DLD1 (cell line): ENCODE data around the gene TEAD2.
"Not testable (repeated sequence)": the region's sequence is repeated elsewhere in the genome, so short reads cannot be mapped to it uniquely, and the experiment has no call there.

Experiments used
- in situ Hi-C: cut with HindIII; loops from 2 replicates; pipeline ENCODE4 v1.10.0; 2017; ENCODE audit warnings: low sequenced_read_pairs

Gene TEAD2

GRCh38 chr19:49333811-49334288 is 28.4 kb downstream of the TEAD2 start:
- in situ Hi-C loops: no loop called here

GRCh38 chr19:49333418-49333805 is 28.8 kb downstream of the TEAD2 start:
- in situ Hi-C loops: no loop called here

DNA sequence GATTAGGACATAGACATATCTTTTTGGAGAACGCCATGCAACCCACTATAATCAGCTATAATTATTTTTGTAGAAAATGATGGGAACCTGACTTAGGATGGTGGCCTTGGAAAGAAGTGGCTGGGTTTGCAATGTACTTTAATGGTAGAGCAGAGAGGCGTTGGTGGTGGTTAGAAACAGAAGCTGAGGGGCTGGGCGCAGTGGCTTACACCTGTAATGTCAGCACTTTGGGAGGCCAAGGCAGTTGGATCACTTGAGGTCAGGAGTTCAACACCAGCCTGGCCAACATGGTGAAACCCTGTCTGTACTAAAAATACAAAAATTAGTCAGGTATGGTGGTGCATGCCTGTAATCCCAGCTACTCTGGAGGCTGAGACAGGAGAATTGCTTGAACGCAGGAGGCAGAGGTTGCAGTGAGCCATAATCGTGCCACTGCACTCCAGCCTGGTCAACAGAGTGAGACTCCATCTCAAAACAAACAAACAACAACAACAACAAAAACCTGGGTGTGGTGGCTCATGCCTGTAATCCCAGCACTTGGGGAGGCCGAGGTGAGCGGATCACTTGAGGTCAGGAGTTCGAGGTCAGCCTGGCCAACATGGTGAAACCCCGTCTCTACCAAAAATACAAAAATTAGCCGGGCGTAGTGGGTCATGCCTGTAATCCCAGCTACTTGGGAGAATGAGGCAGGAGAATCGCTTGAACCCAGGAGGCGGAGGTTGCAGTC is 29.4 kb downstream of the TEAD2 start:
- in situ Hi-C loops: not testable (repeated sequence)

GRCh38 chr19:49331616-49332055 is 30.6 kb downstream of the TEAD2 start:
- in situ Hi-C loops: no loop called here

DNA sequence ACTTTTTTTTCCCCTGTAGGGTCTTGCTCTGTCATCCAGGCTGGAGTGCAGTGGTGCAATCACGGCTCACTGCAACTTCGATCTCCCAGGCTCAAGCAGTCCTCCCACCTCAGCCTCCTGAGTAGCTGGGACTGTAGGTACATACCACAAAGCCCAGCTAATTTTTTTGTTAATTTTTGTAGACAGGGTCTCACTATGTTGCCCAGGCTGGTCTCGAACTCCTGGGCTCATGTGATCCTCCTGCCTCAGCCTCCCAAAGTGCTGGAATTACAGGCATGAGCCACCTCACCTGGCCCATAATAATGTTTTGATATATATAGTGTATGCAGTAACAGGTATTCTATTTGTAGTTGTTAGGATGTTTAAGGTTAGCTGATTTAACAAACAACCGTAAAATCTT is 31.0 kb downstream of the TEAD2 start:
- in situ Hi-C loops: not testable (repeated sequence)

DNA sequence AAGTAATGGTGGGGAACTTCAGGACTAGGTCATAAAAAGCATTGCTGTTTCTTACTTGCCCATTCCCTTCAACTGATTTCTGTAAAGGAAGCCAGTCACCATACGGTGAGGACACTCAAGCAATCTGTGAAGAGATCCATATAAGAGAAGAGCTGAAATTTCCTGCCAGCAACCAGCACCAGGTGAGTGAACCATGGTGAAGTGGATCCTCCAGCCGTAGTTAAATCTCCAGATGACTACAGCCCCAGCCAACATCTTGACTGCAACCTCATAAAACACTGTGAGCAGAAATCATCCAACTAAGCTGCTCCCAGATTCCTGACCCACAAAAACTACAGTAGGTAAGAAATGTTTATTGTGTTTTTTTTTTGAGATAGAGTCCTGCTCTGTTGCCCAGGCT is 33.5 kb downstream of the TEAD2 start:
- in situ Hi-C loops: no loop called here

DNA sequence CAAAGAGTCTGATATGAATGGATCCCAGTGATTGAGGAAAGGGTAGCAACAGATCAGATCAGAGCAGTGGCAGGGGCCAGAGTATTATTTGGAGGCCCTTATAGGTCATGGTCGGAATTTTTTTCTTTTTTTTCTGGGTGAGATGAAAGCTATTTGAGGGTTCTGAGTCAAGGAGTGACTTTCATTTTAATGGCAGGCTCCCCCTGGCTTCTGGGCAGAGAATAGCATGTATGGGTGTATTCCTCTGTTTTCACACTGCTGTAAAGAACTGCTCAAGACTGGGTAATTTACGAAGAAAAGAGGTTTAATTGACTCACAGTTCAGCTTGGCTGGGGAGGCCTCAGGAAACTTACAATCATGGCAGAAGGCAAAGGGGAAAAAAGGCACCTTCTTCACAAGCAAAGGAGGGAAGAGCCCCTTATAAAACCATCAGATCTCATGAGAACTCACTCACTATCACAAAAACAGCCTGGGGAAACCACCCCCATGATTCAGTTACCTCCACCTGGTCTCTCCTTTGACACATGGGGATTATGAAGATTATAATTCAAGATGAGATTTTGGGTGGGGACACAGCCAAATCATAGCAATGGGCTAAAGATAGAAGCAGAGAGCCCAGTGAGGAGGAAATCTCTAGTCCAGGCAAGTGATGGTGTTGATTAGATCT is 34.2 kb downstream of the TEAD2 start:
- in situ Hi-C loops: no loop called here

GRCh38 chr19:49326165-49326704 is 36.0 kb downstream of the TEAD2 start:
- in situ Hi-C loops: no loop called here

- in situ Hi-C loops: not testable (repeated sequence)
These were observed 36.5 kb downstream of the TEAD2 start for GRCh38 chr19:49325756-49326155.

DNA sequence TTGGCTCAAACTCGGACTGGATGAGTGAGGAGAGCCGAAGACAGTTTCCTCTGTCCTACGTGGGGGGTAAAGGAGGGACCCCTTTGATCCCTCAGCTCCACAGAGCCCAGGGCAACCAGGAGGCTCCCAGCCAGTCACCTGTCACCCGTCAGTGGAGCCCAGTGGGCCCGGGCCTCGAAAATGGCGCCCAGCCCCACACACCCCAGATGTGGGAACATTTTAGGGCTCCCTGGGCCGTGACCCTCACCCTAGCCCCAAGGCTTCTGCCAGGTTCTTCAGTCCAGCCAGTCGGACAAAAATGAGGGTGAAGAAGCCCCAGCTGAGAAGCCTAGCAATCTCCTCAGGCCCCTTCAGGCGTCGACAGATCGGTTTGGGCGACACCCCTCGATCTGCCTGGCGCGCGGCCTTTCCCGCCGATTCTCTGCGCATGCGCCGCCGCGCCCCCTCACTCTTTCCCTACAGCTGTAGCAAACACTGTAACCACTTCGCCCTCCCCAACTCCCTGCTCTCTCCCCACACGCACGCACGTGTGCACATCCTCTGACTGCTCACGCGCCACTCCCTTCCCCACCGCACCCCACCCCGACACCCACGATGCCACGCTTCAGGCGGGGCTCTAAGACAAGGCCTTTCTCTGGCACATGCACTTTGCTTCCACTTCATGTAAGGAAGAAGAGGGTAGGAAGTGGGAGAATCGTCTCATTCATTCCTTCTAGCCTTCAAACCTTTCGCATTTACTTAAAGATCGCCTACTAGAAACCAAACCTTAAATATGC is 37.2 kb downstream of the TEAD2 start, which contains the start of gene SLC6A16:
Gene SLC6A16 (minus strand): TSS at position 391 of the 776 bp plus-strand sequence. CDS start 13,844 bp downstream, outside the sequence.
- in situ Hi-C loops: no loop called here

DNA sequence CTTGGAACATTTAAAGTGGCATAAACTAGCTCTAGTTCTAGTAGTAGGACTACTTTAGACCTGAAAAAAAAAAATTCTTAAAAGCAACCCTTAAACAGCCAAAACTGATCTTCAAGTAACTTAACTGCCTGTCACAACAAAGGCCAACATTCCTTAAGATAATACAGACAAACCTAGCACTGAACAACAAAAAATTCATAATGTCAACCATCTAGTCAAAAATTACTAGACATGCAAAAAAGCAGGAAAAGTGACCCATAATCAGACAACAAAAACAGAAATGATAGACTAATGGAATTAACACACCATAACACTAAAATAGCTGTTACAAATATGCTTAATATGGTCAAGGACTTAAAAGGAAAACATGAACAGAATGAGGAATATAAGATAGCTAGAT is 43.9 kb downstream of the TEAD2 start:
- in situ Hi-C loops: no loop called here

DNA sequence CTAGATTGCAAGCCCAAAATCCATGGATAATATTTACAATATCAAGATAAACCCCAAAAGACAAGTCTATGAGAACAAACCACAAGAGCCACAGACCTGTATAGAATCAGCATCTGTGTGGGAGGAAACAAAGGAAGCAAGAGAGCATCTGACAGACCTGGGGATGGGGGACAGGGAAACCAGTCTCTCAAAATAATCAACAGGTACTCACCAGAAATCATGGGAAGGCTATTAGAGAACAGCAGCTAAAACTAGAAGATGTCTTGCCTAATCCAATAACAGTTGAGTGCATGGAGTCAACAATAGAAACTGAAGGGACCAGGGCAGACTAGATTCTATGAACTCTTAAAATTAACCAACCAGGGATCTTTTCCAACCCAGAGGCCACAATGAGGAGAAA is 45.9 kb downstream of the TEAD2 start:
- in situ Hi-C loops: no loop called here

- in situ Hi-C loops: no loop called here
These were observed 47.1 kb downstream of the TEAD2 start for GRCh38 chr19:49315111-49315510.

GRCh38 chr19:49309087-49309486 is 53.1 kb downstream of the TEAD2 start:
- in situ Hi-C loops: no loop called here

- in situ Hi-C loops: not testable (repeated sequence)
These were observed 55.5 kb downstream of the TEAD2 start for GRCh38 chr19:49306734-49307133.

DNA sequence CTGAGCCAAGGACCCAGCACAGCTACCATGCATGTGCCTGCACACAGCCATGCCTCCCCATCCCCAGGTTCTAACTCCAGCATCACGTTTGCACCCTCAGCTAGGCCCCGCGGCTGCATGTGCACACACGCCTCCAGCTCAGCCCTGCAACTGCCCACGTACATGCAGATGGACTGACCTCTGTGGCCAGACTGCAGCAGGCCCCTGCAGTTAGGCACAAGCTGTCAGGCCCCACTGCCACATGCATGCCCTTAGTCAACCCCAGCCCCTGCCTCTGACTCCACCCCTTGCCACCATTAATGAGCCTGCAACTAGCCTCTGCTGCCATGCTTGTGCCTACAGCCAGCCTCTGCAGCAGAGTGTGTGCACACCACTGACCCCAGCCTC is 60.4 kb downstream of the TEAD2 start:
- in situ Hi-C loops: no loop called here

DNA sequence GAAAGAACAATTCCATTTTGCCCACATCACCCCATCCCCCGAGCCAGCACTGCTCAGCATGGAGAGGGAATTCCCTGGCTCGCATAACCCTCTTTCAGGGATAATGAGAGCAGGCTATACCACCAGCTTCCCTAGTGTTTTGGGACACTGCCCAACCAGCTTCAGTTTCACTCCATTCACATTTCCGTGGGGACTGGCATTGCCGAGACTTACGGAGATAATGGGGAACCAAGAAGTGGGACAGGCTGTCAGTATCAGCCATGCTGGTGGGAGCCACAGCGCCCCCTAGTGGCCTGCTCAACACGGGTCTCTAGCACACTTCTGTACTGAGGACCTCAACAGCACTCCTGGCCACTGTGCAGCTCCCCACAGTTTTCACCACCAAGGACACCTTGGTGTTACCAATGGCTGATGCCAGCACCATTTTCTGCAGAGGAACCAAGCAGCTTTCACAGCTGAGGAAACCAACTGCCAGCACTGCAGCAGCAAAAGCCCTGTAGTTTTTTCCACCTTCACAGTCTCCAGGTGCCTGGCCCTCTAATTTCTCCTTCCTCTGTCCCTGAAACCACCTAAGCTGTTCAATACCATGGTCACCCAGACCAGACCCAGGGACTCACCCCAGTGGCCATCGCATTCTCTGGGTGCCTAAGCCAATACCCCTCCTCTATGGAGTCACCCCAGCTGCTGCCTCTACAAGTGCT is 60.9 kb downstream of the TEAD2 start:
- in situ Hi-C loops: no loop called here

- in situ Hi-C loops: not testable (repeated sequence)
These were observed 63.6 kb downstream of the TEAD2 start for GRCh38 chr19:49298653-49299052.

DNA sequence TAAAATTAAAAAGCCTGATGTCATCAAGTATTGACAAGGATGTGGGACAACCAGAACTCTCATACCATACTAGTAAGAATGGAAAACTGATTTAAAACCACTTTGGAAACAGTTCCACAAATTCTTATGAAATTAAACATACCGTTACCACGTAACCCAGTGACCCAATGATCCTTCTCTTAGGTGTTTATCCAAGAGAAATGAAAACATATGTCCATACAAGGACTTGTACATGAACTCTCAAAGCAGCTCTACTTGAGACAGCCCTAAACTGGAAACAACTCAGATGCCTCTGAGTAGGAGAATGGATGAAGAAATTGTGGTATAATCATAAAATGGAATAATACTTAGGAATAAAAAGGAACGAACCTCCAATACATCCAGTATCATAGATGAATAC is 64.8 kb downstream of the TEAD2 start:
- in situ Hi-C loops: no loop called here

- in situ Hi-C loops: no loop called here
These were observed 66.9 kb downstream of the TEAD2 start for GRCh38 chr19:49295208-49295880.
